Caco-2 (cell line): ENCODE results near the gene LRP1B. TPM values are rescaled to one million over a fixed set of nuclear protein-coding genes. Genes with fewer than 3 reads are reported as not detected.
A peak's percentile ranks its signal among the peaks of the same experiment; 100 is the strongest.
"Not testable (repeated sequence)": the region's sequence is repeated elsewhere in the genome, so short reads cannot be mapped to it uniquely, and the experiment has no call there.

Experiments
- BruUV-seq: library from RNA; stranded (reverse); fragments of 400-500 nt; replicated peaks from 2 replicates; lab custom pipeline; 2021; lab: Mats Ljungman, UMichigan
- CTCF ChIA-PET: fragments of 300-600 bp; sonication (Branson Sonifier 250); formaldehyde crosslinking; loops from one replicate; lab custom pipeline; 2022; ENCODE audit warnings: antibody characterized with exemption; lab: Charles Lee
- POLR2A ChIA-PET: fragments of 300-600 bp; sonication (Branson Sonifier 250); formaldehyde crosslinking; loops from one replicate; lab custom pipeline; 2022; ENCODE audit warnings: antibody characterized with exemption; lab: Charles Lee
- DNase-seq, 2 experiments: peaks; one replicate each; pipeline versions ENCODE4 v3.0.0 to v3.0.0-alpha.2; 2020 to 2022
- H3K27me3 ChIP-seq: replicated peaks from 2 replicates; pipeline ENCODE4 v1.6.0; 2011; ENCODE audit warnings: low read length; ENCODE audit not compliant: control insufficient read depth, insufficient read depth
- H3K36me3 ChIP-seq: 2 replicates; pipeline ENCODE4 v1.5.1; 2011; ENCODE audit warnings: low read length; ENCODE audit not compliant: control insufficient read depth, insufficient read depth
- H3K4me1 ChIP-seq: fragments of 250-450 bp; sonication (Bioruptor Pico); 2 replicates; pipeline ENCODE4 v1.5.1; 2020; ENCODE audit warnings: mild to moderate bottlenecking
- H3K4me3 ChIP-seq: 2 replicates; pipeline ENCODE4 v1.5.1; 2011; ENCODE audit warnings: low read depth, mild to moderate bottlenecking, control low read depth, low read length
- H3K9me3 ChIP-seq: fragments of 250-450 bp; sonication (Bioruptor Pico); 2 replicates; pipeline ENCODE4 v1.5.1; 2020; ENCODE audit warnings: mild to moderate bottlenecking, moderate library complexity
- H3K27ac Mint-ChIP-seq: one replicate; pipeline ENCODE4 v1.8.0; 2022; ENCODE audit warnings: mixed read lengths; ENCODE audit not compliant: unreplicated experiment
- H3K27me3 Mint-ChIP-seq: one replicate; pipeline ENCODE4 v1.8.0; 2022; ENCODE audit warnings: mixed read lengths; ENCODE audit not compliant: insufficient read depth, unreplicated experiment
- H3K36me3 Mint-ChIP-seq: one replicate; pipeline ENCODE4 v1.8.0; 2022; ENCODE audit warnings: mild to moderate bottlenecking, mixed read lengths; ENCODE audit not compliant: insufficient read depth, unreplicated experiment
- H3K4me1 Mint-ChIP-seq: one replicate; pipeline ENCODE4 v1.8.0; 2022; ENCODE audit warnings: low read depth, mixed read lengths; ENCODE audit not compliant: unreplicated experiment
- H3K4me3 Mint-ChIP-seq: one replicate; pipeline ENCODE4 v1.8.0; 2022; ENCODE audit warnings: mild to moderate bottlenecking, moderate library complexity, mixed read lengths; ENCODE audit not compliant: unreplicated experiment
- H3K9me3 Mint-ChIP-seq: one replicate; pipeline ENCODE4 v1.8.0; 2022; ENCODE audit warnings: mixed read lengths; ENCODE audit not compliant: unreplicated experiment
- CTCF ChIP-seq, 2 experiments: fragments of 200-600 bp in 1 of 2; IDR thresholded peaks; 1 replicate in 1 of 2; 2 replicates in 1 of 2; pipeline versions ENCODE4 v1.5.1 to v1.8.0; 2011 to 2022; ENCODE audit warnings: antibody characterized with exemption in 1 of 2, control low read depth in 1 of 2, inconsistent platforms in 1 of 2, low read depth in 1 of 2, low read length in 1 of 2, mild to moderate bottlenecking in 1 of 2, moderate library complexity in 1 of 2; ENCODE audit not compliant: insufficient read depth in 1 of 2, severe bottlenecking in 1 of 2, unreplicated experiment in 1 of 2
- intact Hi-C: fragments of 100-400 bp; cut with micrococcal nuclease; formaldehyde crosslinking; loops from one replicate; pipeline ENCODE4 v1.10.0; 2022; ENCODE audit not compliant: unreplicated experiment
- total RNA-seq: library from RNA; stranded (reverse); gene quantifications from 2 replicates; pipeline ENCODE4 v1.2.3, GENCODE V29; 2022

LRP1B gene
- total RNA-seq, 1 experiment from 2014 or later = not detected

GRCh38 chr2:140972724-140973123 lies 1158.1 kb downstream of the LRP1B start:
- no peak overlapping the region for H3K4me3 ChIP-seq
- H3K9me3 ChIP-seq = no peaks in the 10 kb centered on the region
- no peaks in the 10 kb centered on the region for H3K36me3 ChIP-seq
- DNase-seq = no peak
- CTCF ChIA-PET = no interaction called here
- TF ChIP-seq CTCF (IDR thresholded peaks at IDR 0.05; ENCODE audit: insufficient read depth in 1 of 2, low read depth in 1 of 2, low read length in 1 of 2, severe bottlenecking in 1 of 2, unreplicated experiment in 1 of 2) = no peak
- Mint-ChIP-seq H3K4me1 (no peaks in the 10 kb centered on the region), H3K27me3 (peaks cover 18% of the 10 kb centered on the region), H3K9me3 (no peaks in the 10 kb centered on the region), H3K27ac (no peak overlapping the region), H3K4me3 (no peak overlapping the region), H3K36me3 (no peaks in the 10 kb centered on the region)
- BruUV-seq = no TSS peak
- H3K4me1 ChIP-seq = no peaks in the 10 kb centered on the region
- no peaks in the 10 kb centered on the region for H3K27me3 ChIP-seq
- POLR2A ChIA-PET = no interaction called here
- intact Hi-C loops = no loop called here

DNA sequence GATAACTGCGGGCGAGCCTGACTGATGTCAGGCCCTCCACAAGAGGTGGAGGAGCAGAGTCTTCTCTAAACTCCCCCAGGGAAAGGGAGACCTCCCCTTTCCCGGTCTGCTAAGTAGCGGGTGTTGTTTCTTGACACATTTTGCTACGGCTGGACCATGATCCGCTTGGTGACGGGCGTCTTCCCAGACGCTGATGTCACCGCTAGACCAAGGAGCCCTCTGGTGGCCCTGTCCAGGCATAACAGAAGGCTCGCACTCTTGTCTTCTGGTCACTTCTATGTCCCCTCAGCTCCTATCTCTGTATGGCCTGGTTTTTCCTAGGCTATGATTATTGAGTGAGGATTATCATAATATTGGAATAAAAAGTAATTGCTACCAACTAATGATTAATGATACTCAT lies 1166.5 kb downstream of the LRP1B start:
- CTCF ChIA-PET, H3K4me1 Mint-ChIP-seq, H3K27me3 ChIP-seq, H3K4me3 Mint-ChIP-seq, H3K4me1 ChIP-seq, H3K4me3 ChIP-seq, H3K9me3 ChIP-seq, H3K36me3 ChIP-seq, BruUV-seq, H3K9me3 Mint-ChIP-seq, H3K27ac Mint-ChIP-seq, H3K27me3 Mint-ChIP-seq, POLR2A ChIA-PET, H3K36me3 Mint-ChIP-seq: not testable (repeated sequence)
- peak in 1 of 2 experiments; percentile 30 for DNase-seq
- intact Hi-C loops = loop anchor here (5.0 kb wide), 1 partner anchor 1172 kb away; no protein-coding TSS in a partner anchor

DNA sequence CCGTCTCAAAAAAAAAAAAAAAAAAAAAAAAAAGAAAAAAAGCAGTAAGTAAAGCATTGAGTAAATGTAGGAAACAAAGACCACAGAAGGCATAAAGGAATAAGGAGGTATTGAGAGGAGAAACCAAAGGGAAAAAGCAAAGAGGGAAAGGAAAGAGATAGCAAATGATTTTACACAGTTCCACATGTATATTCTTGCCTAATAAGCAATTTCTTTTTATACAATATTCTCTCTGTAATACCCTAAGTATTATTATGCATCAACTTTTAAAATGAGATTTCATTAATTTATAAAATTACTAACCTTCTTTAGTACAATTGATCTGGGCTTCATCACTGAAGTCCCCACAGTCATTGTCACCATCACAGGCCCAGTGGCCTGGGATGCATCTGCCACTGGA lies 1180.9 kb downstream of the LRP1B start:
- Mint-ChIP-seq H3K4me3 (no peak overlapping the region), H3K27me3 (peaks cover 5% of the 10 kb centered on the region), H3K27ac (no peak overlapping the region), H3K9me3 (no peaks in the 10 kb centered on the region), H3K4me1 (no peaks in the 10 kb centered on the region), H3K36me3 (no peaks in the 10 kb centered on the region)
- Histone ChIP-seq H3K27me3 (no peaks in the 10 kb centered on the region), H3K9me3 (no peaks in the 10 kb centered on the region), H3K36me3 (no peaks in the 10 kb centered on the region), H3K4me1 (no peaks in the 10 kb centered on the region), H3K4me3 (no peak overlapping the region)
- ChIA-PET CTCF (no interaction called here), POLR2A (no interaction called here)
- no peak for DNase-seq
- intact Hi-C loops = no loop called here
- BruUV-seq = no TSS peak
- TF ChIP-seq CTCF (IDR thresholded peaks at IDR 0.05; ENCODE audit: insufficient read depth in 1 of 2, low read depth in 1 of 2, low read length in 1 of 2, severe bottlenecking in 1 of 2, unreplicated experiment in 1 of 2) = no peak

DNA sequence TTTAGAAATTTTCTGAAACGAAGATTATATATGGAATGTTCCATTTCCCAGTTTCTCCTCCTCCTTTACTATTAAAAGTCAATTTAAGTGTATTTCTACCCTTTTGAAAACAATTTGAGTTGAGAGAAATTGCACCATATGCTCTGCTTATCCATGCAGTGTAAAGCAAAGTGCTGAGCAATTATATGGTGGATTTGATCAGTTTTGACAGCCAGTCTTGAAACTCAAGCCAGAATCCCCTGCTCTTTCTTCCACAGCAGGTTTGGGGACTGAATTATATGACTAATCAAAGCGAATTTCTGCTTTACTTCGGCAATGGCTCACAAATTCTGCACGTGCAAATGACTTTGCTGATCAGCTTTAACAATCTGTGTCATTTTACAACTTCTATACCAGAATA lies 1183.6 kb downstream of the LRP1B start:
- H3K27ac Mint-ChIP-seq = no peak overlapping the region

More for the DNA sequence above, 1183.6 kb downstream of the LRP1B start:
- Mint-ChIP-seq H3K36me3 (no peaks in the 10 kb centered on the region), H3K27me3 (peaks cover 5% of the 10 kb centered on the region), H3K4me3 (no peak overlapping the region), H3K9me3 (no peaks in the 10 kb centered on the region), H3K4me1 (no peaks in the 10 kb centered on the region)
- ChIA-PET POLR2A (no interaction called here), CTCF (no interaction called here)
- intact Hi-C loops = no loop called here
- no peak for DNase-seq
- TF ChIP-seq CTCF (IDR thresholded peaks at IDR 0.05; ENCODE audit: insufficient read depth in 1 of 2, low read depth in 1 of 2, low read length in 1 of 2, severe bottlenecking in 1 of 2, unreplicated experiment in 1 of 2) = no peak
- BruUV-seq = no TSS peak
- H3K4me3 ChIP-seq = no peak overlapping the region
- H3K4me1 ChIP-seq = no peaks in the 10 kb centered on the region
- no peaks in the 10 kb centered on the region for H3K36me3 ChIP-seq
- no peaks in the 10 kb centered on the region for H3K9me3 ChIP-seq
- no peaks in the 10 kb centered on the region for H3K27me3 ChIP-seq
